Suppressor macrophage treated with lipopolysaccharide for 1 hour (primary cell): ENCODE data around the gene KIAA1614.
A peak's percentile ranks its signal among the peaks of the same experiment; 100 is the strongest.

ENCODE experiments used
- DNase-seq, 3 donors: peaks; one replicate each; pipeline ENCODE4 v3.0.0-alpha.2; 2020 to 2022

KIAA1614 gene

GRCh38 chr1:180912801-180913565 is at the start of gene KIAA1614:
Gene KIAA1614 (plus strand): TSS chr1:180912897. CDS start chr1:180913244, 347 bp downstream.
- DNase-seq: peak; percentile 49 to 73 (median 60)

- DNase-seq: peak; percentile 53 to 74 (median 73)
Observed at GRCh38 chr1:180863158-180863775, 49.4 kb upstream of the KIAA1614 start.

DNA sequence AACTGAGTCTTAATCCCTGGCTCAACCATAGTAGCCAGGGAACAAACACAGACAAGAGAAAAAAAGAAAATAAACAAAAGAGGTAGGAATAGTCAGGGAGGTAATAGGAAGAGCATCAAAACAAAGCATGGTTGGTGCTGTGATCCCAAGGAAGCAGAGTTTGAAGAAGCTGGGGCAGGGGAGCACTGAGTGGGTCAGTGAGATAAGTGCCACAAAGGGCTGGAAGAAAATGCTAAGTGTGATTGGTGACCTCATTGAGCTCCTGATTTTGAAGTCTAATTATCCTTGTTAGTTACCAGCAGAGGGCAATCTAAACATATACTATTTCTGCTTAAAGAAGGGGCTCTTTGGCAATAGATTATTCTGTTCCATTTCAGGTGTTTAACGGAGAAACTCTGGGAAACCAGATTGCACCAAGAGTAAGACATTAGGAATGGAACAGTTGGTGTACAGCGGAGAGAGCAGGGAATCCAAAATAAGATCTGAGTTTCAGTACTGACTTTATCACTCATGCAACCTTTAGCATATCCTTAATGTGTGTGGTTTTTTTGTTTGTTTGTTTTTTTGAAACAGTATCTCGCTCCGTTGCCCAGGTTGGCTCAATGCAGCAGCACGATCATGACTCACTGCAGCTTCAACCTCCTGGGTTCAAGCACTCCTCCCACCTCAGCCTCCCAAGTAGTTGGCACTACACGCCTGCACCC is 30.7 kb upstream of the KIAA1614 start:
- DNase-seq: peak; percentile 29 to 73 (median 69)

GRCh38 chr1:180884588-180885300 is 28.0 kb upstream of the KIAA1614 start:
- no peak for DNase-seq

DNA sequence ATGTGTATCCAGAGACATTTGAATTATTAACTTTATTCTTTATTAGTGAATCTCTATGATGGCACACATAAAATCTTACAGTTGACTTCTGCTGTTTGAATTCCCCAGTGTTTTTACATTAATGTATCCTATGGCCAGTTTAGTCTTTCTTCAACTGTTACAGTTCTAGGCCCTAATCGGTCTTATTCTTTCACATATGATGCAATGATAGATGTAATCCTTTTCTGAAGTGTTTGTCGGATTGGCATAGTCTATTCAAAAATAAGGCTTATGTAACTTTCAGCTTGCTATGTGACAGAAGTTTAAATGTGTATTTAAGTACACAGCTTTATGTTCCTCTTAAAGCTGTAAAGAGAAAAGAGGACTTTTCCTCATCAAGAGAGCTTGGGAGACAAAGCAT is 26.4 kb upstream of the KIAA1614 start:
- DNase-seq: no peak

DNA sequence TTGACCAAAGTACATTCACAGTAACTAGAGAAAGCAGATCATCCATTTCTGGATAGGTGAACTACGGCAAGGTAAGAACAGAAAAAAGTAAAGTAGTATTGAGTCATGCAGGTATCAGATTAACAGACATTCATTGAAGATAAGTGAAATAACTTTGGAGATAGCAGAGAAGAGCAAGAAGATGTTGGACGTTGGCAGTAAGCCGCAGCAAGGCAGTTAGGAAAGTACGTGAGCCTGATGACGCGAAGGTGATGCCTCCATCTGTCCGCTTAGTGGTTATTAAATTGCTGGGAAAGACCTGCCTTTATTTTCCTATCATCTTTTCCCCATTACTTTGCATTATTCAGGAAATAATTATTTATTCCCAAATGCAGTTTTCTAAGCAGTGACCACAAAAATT is 24.9 kb upstream of the KIAA1614 start:
- no peak for DNase-seq

DNA sequence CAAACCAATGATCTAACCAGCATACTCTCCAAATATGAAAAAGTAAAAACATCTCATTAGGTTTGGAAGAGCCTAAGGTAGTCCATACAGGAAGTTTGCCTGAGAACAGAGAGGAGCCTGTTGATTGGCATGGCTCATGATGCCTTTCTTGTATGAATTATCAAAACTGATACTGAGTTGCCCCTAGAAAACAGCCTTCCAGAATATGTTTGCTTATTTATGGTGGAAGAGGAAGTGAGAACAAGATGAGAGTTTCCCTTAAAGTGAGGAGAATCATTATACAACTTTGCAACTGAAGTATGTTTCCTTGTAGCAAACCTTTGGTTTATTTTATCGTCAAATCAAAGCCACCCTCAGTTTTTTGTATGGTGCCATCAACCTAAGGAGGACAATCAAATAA is 23.8 kb upstream of the KIAA1614 start:
- peak in 2 of 3 donors; percentile 19 to 22 for DNase-seq

DNA sequence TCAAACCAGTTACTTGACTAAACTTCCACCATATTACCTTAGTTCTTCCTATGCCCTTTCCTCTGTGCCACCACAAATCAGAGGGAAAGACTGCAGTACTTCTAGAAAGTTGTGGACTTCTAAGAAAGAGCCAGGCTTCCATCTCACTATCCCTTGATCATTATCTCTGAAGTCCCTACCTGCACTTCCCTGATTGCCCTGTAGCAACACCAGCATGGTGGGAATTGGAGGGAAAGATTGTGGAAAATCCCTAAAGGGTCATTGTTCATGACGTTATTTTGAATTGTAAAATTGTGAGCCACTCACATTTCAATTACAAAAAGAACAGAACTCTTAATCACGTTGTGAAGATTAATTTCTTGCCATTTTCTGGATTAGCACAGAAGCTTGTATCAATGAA is 23.4 kb upstream of the KIAA1614 start:
- DNase-seq: no peak

GRCh38 chr1:180892272-180892671 is 20.4 kb upstream of the KIAA1614 start:
- no peak for DNase-seq

GRCh38 chr1:180892675-180893074 is 20.0 kb upstream of the KIAA1614 start:
- no peak for DNase-seq

DNA sequence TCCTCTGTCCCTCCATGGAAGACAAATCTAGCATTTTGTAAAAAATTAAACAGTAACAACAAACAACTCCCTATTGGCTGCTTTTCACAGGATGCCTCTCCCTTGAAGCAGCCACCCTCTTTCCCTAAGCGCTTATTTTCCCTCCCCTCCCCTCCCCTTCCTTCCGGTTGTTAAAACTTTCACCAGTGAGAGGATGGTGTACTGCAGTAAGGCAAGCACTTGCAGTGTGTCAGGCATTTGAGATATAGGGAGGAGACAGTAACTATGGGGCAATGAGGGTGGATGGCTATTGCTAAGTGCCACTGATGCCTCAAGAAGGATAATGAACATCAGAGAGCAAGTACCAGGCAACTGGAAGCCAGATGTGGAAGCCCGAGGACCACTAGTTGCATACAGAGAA is 19.1 kb upstream of the KIAA1614 start:
- DNase-seq: no peak

GRCh38 chr1:180896161-180896560 is 16.5 kb upstream of the KIAA1614 start:
- no peak for DNase-seq

GRCh38 chr1:180898441-180899219 is 14.1 kb upstream of the KIAA1614 start:
- DNase-seq: no peak

DNA sequence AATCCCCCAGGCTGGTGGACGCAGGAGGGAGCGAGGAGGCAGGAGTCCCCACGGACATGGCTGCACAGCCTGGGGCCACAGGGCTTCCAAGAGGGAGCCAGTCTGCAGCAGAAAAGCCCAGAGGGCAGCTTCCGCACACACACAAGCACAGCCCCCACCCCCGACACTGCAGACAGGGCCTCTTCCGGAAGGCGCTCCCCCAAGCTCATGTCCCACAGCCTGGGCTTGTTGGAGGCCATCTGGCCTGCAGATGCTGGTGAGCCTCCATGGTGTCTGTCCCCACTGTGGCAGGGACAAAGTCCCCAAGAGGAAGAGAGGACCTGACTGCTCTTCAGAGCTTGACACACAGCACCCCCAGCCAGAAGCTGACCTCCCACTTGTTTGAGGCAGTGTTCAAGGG is 13.4 kb upstream of the KIAA1614 start:
- no peak for DNase-seq

GRCh38 chr1:180901076-180901990 is 11.4 kb upstream of the KIAA1614 start:
- no peak for DNase-seq

DNA sequence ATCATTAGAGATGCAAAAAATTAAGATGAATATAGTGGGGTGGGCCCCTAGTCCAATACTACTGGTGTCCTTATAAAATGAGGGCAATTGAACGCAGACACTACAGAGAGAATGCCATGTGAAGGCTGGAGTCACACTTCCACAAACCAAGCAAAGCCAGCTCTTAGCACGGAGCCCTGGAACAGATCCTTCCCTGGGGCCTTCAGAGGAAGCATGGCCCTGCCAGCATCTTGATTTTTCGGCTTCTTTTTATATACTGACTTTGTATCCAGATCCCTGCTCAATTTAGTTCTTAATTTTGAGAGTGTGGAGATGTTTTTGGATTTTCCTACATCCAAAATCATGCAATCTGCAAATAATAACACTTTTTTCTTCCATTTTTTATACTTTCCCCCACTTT is 10.2 kb upstream of the KIAA1614 start:
- no peak for DNase-seq

- DNase-seq: no peak
Observed at GRCh38 chr1:180905927-180906326, 6.8 kb upstream of the KIAA1614 start.

- DNase-seq: no peak
Observed at GRCh38 chr1:180906511-180906910, 6.2 kb upstream of the KIAA1614 start.

- no peak for DNase-seq
Observed at GRCh38 chr1:180907313-180908055, 5.2 kb upstream of the KIAA1614 start.

GRCh38 chr1:180908074-180908765 is 4.5 kb upstream of the KIAA1614 start:
- DNase-seq: no peak
